GM12878 (cell line): ENCODE results near the gene ATF7. TPM values are rescaled to one million over a fixed set of nuclear protein-coding genes. Genes with fewer than 3 reads are reported as not detected.

ENCODE experiments used
- ATAC-seq: fragments of 200-7000 bp; cut with Tn5 transposase; 3 replicates; pipeline ENCODE4 v1.9.1; 2020; ENCODE audit warnings: mild to moderate bottlenecking, moderate library complexity
- BruUV-seq: library from RNA; stranded (reverse); fragments of 400-500 nt; replicated peaks from 2 replicates; lab custom pipeline; 2021; lab: Mats Ljungman, UMichigan
- CTCF ChIA-PET: fragments of 300-600 bp; sonication (Branson Sonifier 250); formaldehyde crosslinking; extraction: SDS; loops from one replicate; lab custom pipeline; 2021; ENCODE audit warnings: inconsistent platforms; lab: Yijun Ruan, JAX
- POLR2A ChIA-PET: fragments of 350-600 bp; formaldehyde crosslinking; extraction: SDS; loops from one replicate; lab custom pipeline; 2021; ENCODE audit warnings: inconsistent platforms; lab: Charles Lee
- RAD21 ChIA-PET: fragments of 300-600 bp; sonication (Branson Sonifier 250); formaldehyde crosslinking; loops from one replicate; lab custom pipeline; 2023; ENCODE audit warnings: antibody characterized with exemption; ENCODE audit not compliant: unreplicated experiment; lab: Charles Lee
- SMC1A ChIA-PET: fragments of 300-600 bp; sonication (Branson Sonifier 250); formaldehyde crosslinking; loops from one replicate; lab custom pipeline; 2023; ENCODE audit not compliant: unreplicated experiment, uncharacterized antibody; lab: Charles Lee
- DNase-seq: peaks from one replicate; pipeline ENCODE4 v3.0.0-alpha.2; 2011; ENCODE audit warnings: low read depth, low spot score
- FAIRE-seq: peaks from 3 replicates; lab custom pipeline; 2011; peaks lifted over from hg19 to GRCh38; lab: Jason Lieb, UNC
- H2AFZ ChIP-seq: 2 replicates; pipeline ENCODE4 v1.6.0; 2011; ENCODE audit warnings: low read depth, low read length, control low read depth; ENCODE audit not compliant: control insufficient read depth
- H3K27ac ChIP-seq: 2 replicates; pipeline ENCODE4 v1.5.1; 2011; ENCODE audit warnings: control low read depth; ENCODE audit not compliant: control insufficient read depth, insufficient read depth
- H3K27me3 ChIP-seq, 2 experiments: replicated peaks in 1 of 2; 2 replicates each; pipeline versions ENCODE4 v1.6.0 to v1.6.1; 2011; ENCODE audit warnings: low read length in 1 of 2; ENCODE audit not compliant: control insufficient read depth in 2 of 2, insufficient read depth in 2 of 2
- H3K36me3 ChIP-seq, 2 experiments: 2 replicates each; pipeline ENCODE4 v1.5.1; 2011; ENCODE audit warnings: low read length in 1 of 2; ENCODE audit not compliant: control insufficient read depth in 2 of 2, insufficient read depth in 2 of 2
- H3K4me1 ChIP-seq: 2 replicates; pipeline ENCODE4 v1.6.1; 2011; ENCODE audit warnings: mild to moderate bottlenecking, low read length, moderate library complexity, mixed read lengths; ENCODE audit not compliant: control insufficient read depth, insufficient read depth
- H3K4me2 ChIP-seq: 2 replicates; pipeline ENCODE4 v1.6.0; 2011; ENCODE audit warnings: control low read depth; ENCODE audit not compliant: control insufficient read depth, insufficient read depth
- H3K4me3 ChIP-seq: fragments of 200-600 bp; sonication (generic); 2 replicates; pipeline ENCODE4 v1.5.1; 2016
- H3K79me2 ChIP-seq: 2 replicates; pipeline ENCODE4 v1.6.0; 2011; ENCODE audit warnings: low read length; ENCODE audit not compliant: control insufficient read depth, insufficient read depth
- H3K9ac ChIP-seq: 2 replicates; pipeline ENCODE4 v1.8.0; 2011; ENCODE audit warnings: low read length, control low read depth, mixed read lengths; ENCODE audit not compliant: control insufficient read depth, insufficient read depth
- H3K9me3 ChIP-seq: replicated peaks from 3 replicates; pipeline ENCODE4 v1.5.1; 2011; ENCODE audit warnings: mild to moderate bottlenecking, low read length; ENCODE audit not compliant: control insufficient read depth, insufficient read depth
- H4K20me1 ChIP-seq: 2 replicates; pipeline ENCODE4 v1.6.0; 2011; ENCODE audit not compliant: control insufficient read depth, insufficient read depth
- BRCA1 ChIP-seq: IDR thresholded peaks from 2 replicates; pipeline ENCODE4 v1.6.1; 2011; ENCODE audit warnings: low read depth, low read length, improper control_type of control experiment
- CREM ChIP-seq: IDR thresholded peaks from 2 replicates; pipeline ENCODE4 v1.6.1; 2014; ENCODE audit warnings: antibody characterized with exemption, low read depth
- E4F1 ChIP-seq: fragments of 450-650 bp; IDR thresholded peaks from 2 replicates; pipeline ENCODE4 v1.6.1; 2018; ENCODE audit warnings: borderline replicate concordance, mild to moderate bottlenecking; ENCODE audit not compliant: partially characterized antibody
- HDAC6 ChIP-seq: fragments of 200-600 bp; sonication (generic); IDR thresholded peaks from one replicate; pipeline ENCODE4 v1.8.0; 2017; ENCODE audit warnings: antibody characterized with exemption; ENCODE audit not compliant: unreplicated experiment
- NFYA ChIP-seq: IDR thresholded peaks from 2 replicates; pipeline ENCODE4 v1.6.1; 2011; ENCODE audit warnings: low read depth, mild to moderate bottlenecking, low read length, improper control_type of control experiment, borderline replicate concordance
- PAX5 ChIP-seq: IDR thresholded peaks from 2 replicates; pipeline ENCODE4 v1.6.1; 2011; ENCODE audit warnings: low read depth, low read length, borderline replicate concordance
- RELA ChIP-seq: fragments of 450-650 bp; IDR thresholded peaks from 2 replicates; pipeline ENCODE4 v1.8.0; 2014; ENCODE audit warnings: borderline replicate concordance; ENCODE audit not compliant: partially characterized antibody
- SRF ChIP-seq, 2 experiments: IDR thresholded peaks; 2 replicates each; pipeline ENCODE4 v1.6.1; 2011; ENCODE audit warnings: low read depth in 2 of 2, low read length in 2 of 2, mild to moderate bottlenecking in 1 of 2, moderate library complexity in 1 of 2
- SUPT20H ChIP-seq: IDR thresholded peaks from 2 replicates; pipeline ENCODE4 v1.6.1; 2011; ENCODE audit warnings: low read depth, mild to moderate bottlenecking, low read length, moderate library complexity, borderline replicate concordance; ENCODE audit not compliant: control insufficient read depth
- USF1 ChIP-seq: IDR thresholded peaks from 2 replicates; pipeline ENCODE4 v1.6.1; 2011; ENCODE audit warnings: borderline replicate concordance, low read depth, mild to moderate bottlenecking, moderate library complexity, mixed read lengths, low read length; ENCODE audit not compliant: insufficient read depth; ENCODE audit errors: extremely low read length
- ZBTB11 ChIP-seq: fragments of 450-650 bp; formaldehyde crosslinking; IDR thresholded peaks from 2 replicates; pipeline ENCODE4 v1.5.0; 2022; ENCODE audit warnings: mild to moderate bottlenecking, missing genetic modification characterization
- ZBTB33 ChIP-seq: fragments of 450-650 bp; IDR thresholded peaks from 2 replicates; pipeline ENCODE4 v1.6.1; 2017; ENCODE audit warnings: mild to moderate bottlenecking
- ZNF24 ChIP-seq: fragments of 450-650 bp; IDR thresholded peaks from 2 replicates; pipeline ENCODE4 v1.6.1; 2017; ENCODE audit warnings: antibody characterized with exemption, mild to moderate bottlenecking
- WGBS: methylation state at CpG from one replicate; pipeline ENCODE4 v1.1.6; 2016; ENCODE audit warnings: low lambda C conversion rate; ENCODE audit not compliant: insufficient replicate concordance, insufficient coverage; ENCODE audit errors: missing lambda C conversion rate; 5-methylcytosine and 5-hydroxymethylcytosine counted together
- in situ Hi-C: fragments of 300-500 bp; cut with MboI; formaldehyde crosslinking; loops from 9 replicates; pipeline ENCODE4 v1.14.3; 2018; ENCODE audit warnings: mixed read lengths
- intact Hi-C: fragments of 100-400 bp; cut with micrococcal nuclease; formaldehyde crosslinking; loops from one replicate; pipeline ENCODE4 v1.14.2; 2022; ENCODE audit not compliant: unreplicated experiment
- polyA plus RNA-seq, 11 experiments: library from polyadenylated mRNA; depleted of rRNA in 4 of 11; unstranded in 6 of 11; stranded (reverse) in 5 of 11; fragments of >200 nt; fragmentation: Nextera tagmentation in 4 of 11; fragmentation: Illumina TruSeq in 1 of 11; extraction: Ambion mirVana in 4 of 11; extraction: Trizol in 1 of 11; gene quantifications; 1 replicate in 1 of 11; 2 replicates in 10 of 11; pipeline versions ENCODE4 v1.2.1 to v1.2.3, GENCODE V29; 2011 to 2016; ENCODE audit warnings: inconsistent platforms in 2 of 11, missing spikeins in 2 of 11, low read depth in 1 of 11
- total RNA-seq, 4 experiments: library from RNA; depleted of rRNA in 3 of 4; stranded (reverse); fragments of >200 nt in 3 of 4; fragmentation: Illumina TruSeq in 1 of 4; extraction: Trizol in 1 of 4; gene quantifications; 2 replicates each; pipeline versions ENCODE4 v1.2.1 to v1.2.3, GENCODE V29; 2013 to 2021

ATF7 gene
- total and polyA plus RNA-seq, 10 of the 15 experiments (the other 5 are each of a cell fraction or from before 2014, with no cell fraction given), result 9.1 to 30.7 (median 21.8) TPM

GRCh38 chr12:53516758-53517455 lies 109.3 kb downstream of the ATF7 start (continued):
- TF ChIP-seq CREM (no peak), USF1 (no peak), E4F1 (no peak)

- RAD21 ChIA-PET, result no interaction called here
- no peak overlapping the region for H3K4me2 ChIP-seq
- no peaks in the 10 kb centered on the region for H3K4me1 ChIP-seq
- H4K20me1 ChIP-seq, result no peaks in the 10 kb centered on the region
- no peak overlapping the region for H2AFZ ChIP-seq
- whole genome bisulfite sequencing, result 100% methylated on average over 2 of the region's 2 CpGs
- H3K4me3 ChIP-seq, result no peak overlapping the region
- SMC1A ChIA-PET, result no interaction called here
- CTCF ChIA-PET, result no interaction called here
- H3K27me3 ChIP-seq, result no peaks in the 10 kb centered on the region
- H3K27ac ChIP-seq, result no peak overlapping the region
- no peaks in the 10 kb centered on the region for H3K9me3 ChIP-seq
- no peak for DNase-seq
- POLR2A ChIA-PET, result interaction anchor here (0.5 kb wide), 1 partner anchor 399 kb away, joined by 5 read pairs; no protein-coding TSS in a partner anchor
- H3K36me3 ChIP-seq, result peaks cover 11 to 21% of the 10 kb centered on the region in 2 experiments; a peak in 3 of 4 replicates
- BruUV-seq, result no TSS peak
- no peak for FAIRE-seq
- intact Hi-C loops (no loop called here), in situ Hi-C loops (no loop called here)
- no peak for ATAC-seq
- H3K79me2 ChIP-seq, result no peaks in the 10 kb centered on the region
- no peak overlapping the region for H3K9ac ChIP-seq
- TF ChIP-seq RELA, result no peak
- no peak for TF ChIP-seq SRF (IDR thresholded peaks at IDR 0.05; ENCODE audit: low read depth in 2 of 2, low read length in 2 of 2)
- no peak for TF ChIP-seq ZNF24
- TF ChIP-seq ZBTB33, result no peak
- TF ChIP-seq HDAC6, result no peak
- no peak for TF ChIP-seq NFYA
- TF ChIP-seq BRCA1, result no peak
- no peak for TF ChIP-seq PAX5
- no peak for TF ChIP-seq ZBTB11 (CRISPR knock-in tag)
- TF ChIP-seq SUPT20H, result no peak
These were observed 110.9 kb downstream of the ATF7 start for GRCh38 chr12:53515291-53515680.
